Left cardiac atrium (tissue), 4 donors: ENCODE measurements around the gene PPP1R1B. TPM values are rescaled to one million over a fixed set of nuclear protein-coding genes. Genes with fewer than 3 reads are reported as not detected.

Source experiments
- ATAC-seq, 2 donors: fragments of 200-7000 bp; cut with Tn5 transposase; one replicate each; pipeline ENCODE4 v1.9.1; 2020; ENCODE audit warnings: mild to moderate bottlenecking in 2 of 2, moderate library complexity in 2 of 2
- DNase-seq: peaks from one replicate; pipeline ENCODE4 v3.0.0-alpha.2; 2020
- intact Hi-C, 2 donors: fragments of 100-400 bp; cut with DNase I; formaldehyde crosslinking; loops; one replicate each; pipeline versions ENCODE4 v1.14.1 to v1.15.1; 2022 to 2023
- total RNA-seq, 2 donors: library from RNA; stranded (reverse); fragmentation: NEBNext Ultra II Directional; extraction: Animal tissue kit (Norgen Biotek cat#: 25700); gene quantifications; one replicate each; pipeline ENCODE4 v1.2.1, GENCODE V29; 2021
- donor health status: DM: no; HTN: yes; CAD: no.
- donor health status: DM: no; HTN: yes; CAD: no; lungs with severe emphysema.
- donor health status: DM: yes; HTN: yes; CAD: no.
- donor health status: Dilated cardiomyopathy.

Gene PPP1R1B
- total RNA-seq, 2 donors from 2014 or later = 4.0 to 5.3 TPM

DNA sequence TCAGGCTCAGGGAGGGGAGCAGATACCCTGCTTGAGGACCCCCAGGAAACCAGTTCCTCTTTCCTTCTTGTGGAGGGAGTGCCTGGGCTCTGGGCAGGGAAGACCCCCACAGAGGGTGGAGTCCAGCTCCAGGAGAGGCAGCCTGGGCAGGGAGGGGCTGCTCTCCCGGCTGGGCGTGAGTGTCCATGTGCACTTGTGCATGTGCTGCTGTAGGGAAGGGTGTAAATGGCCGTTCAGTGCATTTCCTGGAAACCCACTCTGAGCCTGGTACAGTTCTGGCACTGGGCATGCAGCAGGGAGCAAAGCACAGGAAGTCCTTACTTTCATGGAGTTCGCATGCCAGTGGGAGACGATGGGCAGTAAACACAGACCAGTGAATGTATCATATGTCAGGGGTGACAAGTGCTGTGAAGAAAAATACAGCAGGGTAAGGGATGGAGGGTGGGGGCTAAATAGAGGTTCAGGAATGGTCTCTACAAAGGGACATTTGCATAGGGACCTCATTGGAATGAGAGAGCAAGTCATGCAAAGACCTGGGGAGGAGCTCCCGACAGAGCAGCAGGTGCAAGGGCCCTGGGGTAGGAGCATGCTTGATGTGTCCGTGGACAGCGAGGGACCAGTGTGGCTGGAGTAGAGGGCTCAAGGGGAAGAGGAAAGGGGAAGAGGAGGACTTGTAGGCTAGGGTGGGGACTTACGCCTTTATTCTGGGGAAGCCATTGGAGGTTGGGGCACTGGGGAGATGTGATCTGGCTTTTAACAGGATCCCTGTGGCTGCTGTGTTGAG is 15.7 kb downstream of the PPP1R1B start:
- ATAC-seq (no peak), DNase-seq (no peak)
- intact Hi-C loops = no loop called here

DNA sequence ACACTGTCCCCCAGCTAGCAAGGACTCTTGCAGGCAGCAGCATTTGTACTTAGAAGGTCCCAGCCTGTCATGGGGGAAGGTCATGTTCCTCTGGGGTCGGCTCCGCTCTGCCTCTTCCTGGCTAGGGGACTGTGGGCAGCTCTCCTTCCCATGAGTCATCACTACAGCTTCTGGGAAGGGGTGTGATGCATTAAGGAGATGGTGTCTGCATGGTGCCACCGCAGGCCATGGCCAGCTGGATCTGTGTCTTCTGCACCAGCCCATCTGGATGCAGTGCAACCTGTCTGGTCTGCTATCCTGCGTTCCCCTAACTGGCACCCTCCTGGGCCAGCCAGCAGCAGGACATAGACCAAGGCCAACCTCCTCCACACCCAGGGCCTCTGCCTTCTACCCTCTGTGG is 16.5 kb downstream of the PPP1R1B start:
- DNase-seq (no peak), ATAC-seq (peak in 1 of 2 donors; percentile 55)
- intact Hi-C loops = no loop called here

DNA sequence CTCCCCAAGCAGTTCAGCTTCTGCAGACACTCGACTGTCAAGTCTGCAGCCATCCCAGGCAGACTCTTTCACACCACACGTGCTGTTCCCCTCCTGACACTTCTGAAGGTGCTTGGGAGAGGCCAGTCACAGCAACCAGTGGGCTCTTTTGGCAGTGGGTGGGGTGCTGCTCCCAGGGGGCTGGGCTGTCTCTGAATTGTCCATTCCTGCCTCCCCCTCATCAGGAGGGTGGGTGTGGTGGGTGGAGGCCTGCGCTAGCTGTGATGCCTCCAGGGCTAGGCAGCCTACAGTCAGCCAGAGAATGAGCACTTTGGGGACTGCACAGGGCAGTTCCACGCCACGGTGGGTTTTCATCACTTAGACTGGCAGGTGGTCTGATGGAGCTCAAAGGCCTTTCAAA is 20.5 kb downstream of the PPP1R1B start:
- DNase-seq = no peak
- no peak for ATAC-seq
- intact Hi-C loops = no loop called here

DNA sequence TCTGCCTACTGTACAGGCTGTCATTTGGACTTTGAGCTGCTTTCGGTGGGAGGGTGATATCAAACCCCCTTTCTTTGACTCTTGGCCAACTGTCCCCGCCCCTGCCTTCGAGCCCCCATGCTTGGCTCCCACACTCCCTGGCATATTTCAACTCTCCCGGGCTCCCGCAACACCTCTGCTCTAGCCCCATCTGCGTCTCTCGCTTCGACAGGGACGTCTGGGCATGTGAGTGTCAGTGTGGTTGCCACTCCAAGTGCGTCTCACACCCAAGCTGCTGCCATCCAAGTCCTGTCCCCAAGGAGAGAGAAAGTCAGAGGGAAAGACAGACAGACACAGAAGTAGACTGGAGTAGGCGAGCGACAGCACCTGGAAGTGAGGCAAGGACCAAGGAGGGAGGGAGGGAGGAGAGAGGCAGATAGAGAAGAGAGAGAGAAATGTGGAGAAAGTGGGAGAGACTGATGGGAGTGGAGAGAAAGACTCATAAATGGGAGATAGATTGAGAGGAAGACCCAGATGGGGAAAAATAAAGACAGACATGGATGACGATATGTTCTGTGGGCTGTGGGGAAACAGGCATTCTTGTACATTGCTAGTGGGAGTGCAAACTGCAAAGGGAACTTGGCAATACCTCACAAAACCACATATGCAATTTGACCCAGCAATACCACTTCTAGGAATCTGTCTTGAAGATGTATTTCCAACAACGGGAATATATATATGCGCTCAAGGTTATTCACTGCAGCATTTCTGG is 22.0 kb downstream of the PPP1R1B start:
- no peak for ATAC-seq
- intact Hi-C loops = no loop called here

DNA sequence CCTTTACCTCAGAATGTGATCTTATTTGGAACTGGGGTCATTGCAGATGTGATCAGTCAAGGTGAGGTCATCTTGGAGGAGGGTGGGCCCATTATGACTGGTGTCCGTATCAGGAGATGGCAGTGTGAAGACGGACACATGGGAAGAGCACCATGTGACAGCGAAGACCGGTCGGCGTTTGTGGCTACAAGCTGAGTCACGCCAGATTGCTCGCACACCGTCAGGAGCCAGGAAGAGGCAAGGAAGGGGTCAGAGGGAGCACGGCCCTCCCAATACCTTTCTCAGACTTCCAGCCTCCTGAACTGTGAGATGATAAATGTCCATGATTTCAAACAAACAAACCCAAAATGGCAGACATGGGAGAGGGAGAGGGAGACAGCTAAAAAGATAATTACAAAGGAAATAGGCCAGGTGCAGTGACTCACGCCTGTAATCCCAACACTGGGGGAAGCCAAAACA is 23.4 kb downstream of the PPP1R1B start:
- no peak for ATAC-seq
- intact Hi-C loops = no loop called here
- DNase-seq = no peak

More for the DNA sequence above, 22.0 kb downstream of the PPP1R1B start:
- no peak for DNase-seq

DNA sequence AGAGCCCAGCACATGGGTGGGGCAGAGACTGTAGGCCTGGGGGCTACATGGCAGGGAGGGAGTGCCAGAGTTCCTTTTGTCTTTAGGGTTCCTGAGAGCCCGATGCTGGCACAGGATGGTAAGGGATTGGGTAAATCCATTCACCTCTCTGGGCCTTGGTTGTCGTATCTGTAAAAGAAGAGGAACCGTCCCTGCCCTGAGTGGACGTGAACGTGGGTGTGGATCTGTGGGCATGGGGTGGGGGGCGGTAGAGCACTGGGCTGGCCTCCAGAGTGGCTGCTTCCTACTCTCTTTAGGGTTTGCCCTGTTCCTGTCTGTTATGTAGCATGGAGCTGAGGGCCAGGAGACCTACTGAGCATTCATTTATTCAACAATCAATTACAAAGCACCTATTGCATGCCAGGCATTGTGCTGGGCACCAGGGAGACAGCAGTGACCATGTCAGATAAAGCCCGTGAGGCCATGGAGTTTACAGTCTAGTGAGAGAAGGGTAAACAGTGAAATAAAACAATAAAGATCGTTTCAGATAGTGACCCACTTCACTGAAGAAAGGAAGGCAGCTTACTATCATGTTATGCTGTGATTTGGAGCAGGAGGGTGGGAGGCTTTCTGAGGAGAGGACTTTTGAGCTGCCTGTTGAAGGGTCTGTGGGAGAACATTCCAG is 25.3 kb downstream of the PPP1R1B start:
- ATAC-seq (no peak), DNase-seq (no peak)
- intact Hi-C loops = no loop called here

DNA sequence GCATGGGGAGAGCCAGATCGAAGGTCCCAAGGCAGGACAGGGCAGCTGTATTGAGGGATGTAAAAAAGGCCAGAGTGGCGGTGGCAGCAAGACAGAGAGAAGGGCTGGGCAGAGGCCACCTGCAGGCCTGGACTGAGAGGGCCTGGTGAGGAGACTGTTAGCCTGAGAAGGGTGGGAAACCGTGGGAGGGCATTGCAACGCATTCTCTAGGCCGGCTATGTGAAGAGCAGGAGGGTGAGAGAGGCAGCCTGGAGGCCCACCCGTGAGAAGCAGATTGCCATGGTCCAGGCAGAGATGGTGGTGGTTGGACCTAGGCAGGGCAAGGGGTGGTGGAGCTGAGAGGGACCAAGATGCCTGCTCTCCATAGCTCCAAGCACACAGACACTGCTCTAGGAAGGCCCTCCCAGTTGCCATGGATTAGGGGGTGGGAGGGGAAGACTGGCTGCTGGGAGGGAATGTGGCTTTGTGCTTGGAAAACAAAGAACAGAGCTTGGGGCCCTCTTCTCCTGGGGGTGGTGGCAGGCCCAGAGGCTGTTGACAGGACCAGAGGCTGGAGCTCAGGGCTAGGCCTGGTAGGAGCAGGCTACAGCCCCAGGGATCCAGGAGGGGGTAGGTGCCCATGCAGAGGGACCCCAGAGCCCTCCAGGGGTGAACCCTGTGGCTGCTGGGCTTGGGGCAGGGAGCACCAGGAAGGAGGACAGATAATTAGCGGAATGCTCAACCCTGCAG is 26.0 kb downstream of the PPP1R1B start:
- ATAC-seq (peak in 1 of 2 donors; percentile 18), DNase-seq (no peak)
- intact Hi-C loops = no loop called here

DNA sequence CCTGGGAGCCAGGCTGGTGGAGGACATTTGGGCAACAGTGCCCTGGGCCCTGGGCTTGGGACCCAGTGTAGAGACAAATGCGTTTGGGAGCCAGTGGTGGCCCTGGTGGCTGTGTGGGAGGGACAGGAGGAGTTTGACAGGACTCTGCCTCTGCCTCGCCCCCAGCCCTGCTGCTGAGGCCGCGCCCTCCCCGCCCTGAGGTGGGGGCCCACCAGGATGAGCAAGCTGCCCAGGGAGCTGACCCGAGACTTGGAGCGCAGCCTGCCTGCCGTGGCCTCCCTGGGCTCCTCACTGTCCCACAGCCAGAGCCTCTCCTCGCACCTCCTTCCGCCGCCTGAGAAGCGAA is 26.5 kb downstream of the PPP1R1B start:
- no peak for ATAC-seq
- intact Hi-C loops = no loop called here
- DNase-seq = no peak

DNA sequence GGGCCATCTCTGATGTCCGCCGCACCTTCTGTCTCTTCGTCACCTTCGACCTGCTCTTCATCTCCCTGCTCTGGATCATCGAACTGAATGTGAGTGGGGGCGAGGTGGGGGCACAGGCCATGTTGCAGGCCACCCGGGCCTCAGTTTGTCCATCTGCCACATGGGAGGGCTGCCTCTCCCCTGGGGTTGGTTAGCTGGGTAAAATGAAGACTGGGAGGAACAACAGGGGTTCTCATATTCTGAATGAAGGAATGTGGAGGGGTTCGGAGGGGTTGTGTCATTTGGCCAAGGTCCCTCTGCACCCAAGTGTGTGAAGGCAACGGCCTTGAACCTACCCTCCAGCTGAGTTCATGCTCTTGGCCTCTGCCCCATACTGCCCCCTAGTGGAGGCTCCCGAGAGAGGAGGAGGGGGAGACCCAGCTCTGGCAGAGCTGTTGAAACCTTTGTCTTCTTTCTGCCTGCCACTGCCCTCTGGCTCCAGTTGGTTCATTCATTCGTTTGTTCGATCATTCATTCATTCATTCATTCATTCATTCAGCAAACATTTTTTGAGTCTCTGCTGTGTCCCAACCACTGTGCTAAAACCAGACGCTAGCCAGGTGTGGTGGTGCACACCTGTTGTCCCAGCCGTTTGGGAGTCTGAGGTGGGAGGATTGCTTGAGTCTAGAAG is 27.0 kb downstream of the PPP1R1B start:
- intact Hi-C loops = no loop called here
- peak; percentile 54 to 67 for ATAC-seq
- DNase-seq = peak; percentile 67

DNA sequence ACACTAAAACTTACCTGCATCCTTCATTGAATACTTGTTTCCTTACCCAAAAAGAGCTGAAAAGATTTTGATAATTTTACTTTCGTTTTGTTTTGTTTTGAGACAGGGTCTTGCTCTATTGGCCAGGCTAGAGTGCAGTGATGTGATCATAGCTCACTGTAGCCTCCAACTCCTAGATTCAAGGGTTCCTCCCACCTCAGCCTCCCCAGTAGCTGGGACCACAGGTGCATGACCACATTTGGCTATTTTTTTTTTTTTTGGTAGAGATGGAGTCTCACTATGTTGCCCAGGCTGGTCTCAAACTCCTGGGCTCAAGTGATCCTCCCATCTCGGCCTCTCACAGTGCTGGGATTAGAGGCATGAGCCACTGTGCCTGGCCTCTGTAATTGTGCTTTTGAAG is 28.4 kb downstream of the PPP1R1B start:
- intact Hi-C loops = no loop called here
- no peak for DNase-seq
- no peak for ATAC-seq

DNA sequence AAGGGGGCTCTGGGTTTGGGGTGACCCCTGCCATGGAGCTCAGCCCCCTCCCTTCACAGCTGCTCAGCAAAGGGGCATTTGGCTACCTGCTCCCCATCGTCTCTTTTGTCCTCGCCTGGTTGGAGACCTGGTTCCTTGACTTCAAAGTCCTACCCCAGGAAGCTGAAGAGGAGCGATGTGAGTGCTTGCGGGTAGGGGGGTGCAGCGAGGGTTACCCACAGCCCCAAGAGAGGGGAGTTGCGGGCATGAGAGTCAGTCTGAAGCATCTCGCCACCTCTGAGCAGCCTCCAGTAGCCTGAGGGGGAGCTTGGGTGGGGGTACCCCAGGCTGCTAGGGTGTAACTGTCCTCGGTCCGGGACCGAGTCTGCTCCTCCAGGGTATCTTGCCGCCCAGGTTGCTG is 31.6 kb downstream of the PPP1R1B start:
- no peak for DNase-seq
- intact Hi-C loops = no loop called here
- ATAC-seq = no peak

DNA sequence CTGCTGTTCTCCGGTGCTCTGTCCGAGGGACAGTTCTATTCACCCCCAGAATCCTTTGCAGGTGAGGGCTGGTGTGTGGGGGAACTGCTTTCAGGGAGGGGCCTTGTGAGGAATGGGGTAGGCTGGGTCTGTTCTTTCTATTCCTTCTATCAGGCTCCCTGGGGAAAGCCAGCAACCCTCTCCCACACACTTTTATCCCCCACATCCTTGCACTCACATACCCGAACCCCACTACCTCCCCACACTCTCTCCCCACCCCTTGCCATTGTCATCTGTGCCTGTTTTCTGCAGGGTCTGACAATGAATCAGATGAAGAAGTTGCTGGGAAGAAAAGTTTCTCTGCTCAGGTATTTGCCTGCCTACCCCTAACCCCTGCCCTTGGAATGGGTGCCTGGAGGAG is 32.0 kb downstream of the PPP1R1B start:
- ATAC-seq = no peak
- no peak for DNase-seq
- intact Hi-C loops = no loop called here

DNA sequence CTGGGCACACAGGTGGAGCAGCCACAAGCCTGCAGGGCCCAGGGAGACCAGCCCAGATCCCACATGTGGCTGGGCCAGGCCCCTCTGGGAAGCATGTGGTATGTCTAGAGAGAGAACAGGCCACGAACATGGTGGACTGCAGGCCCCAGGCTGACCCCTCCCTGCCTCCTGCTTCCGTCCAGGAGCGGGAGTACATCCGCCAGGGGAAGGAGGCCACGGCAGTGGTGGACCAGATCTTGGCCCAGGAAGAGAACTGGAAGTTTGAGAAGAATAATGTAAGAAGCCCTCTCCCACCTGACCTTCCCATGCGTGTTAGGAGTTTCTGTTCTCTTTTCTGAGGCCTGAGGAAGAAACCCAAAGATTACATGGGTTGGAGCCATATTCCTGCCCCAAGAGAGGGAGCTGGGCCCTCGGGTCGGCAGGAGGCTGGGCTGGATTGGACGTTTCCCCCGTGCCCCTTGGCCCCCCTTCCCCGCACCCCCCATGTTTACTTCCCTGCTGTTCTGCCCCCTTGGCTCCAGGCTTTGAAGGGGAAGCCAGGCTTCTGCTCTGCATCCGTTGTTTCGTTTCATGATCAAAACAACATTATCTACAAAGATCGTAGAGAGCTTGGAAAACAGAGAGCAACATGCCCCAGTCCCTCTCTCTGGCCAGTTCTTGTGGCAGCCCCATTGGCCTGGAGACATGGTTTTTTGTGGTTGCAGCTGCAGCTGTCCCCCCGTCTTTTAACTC is 32.7 kb downstream of the PPP1R1B start:
- ATAC-seq = peak in 1 of 2 donors; percentile 24
- intact Hi-C loops = no loop called here
- peak; percentile 53 for DNase-seq

DNA sequence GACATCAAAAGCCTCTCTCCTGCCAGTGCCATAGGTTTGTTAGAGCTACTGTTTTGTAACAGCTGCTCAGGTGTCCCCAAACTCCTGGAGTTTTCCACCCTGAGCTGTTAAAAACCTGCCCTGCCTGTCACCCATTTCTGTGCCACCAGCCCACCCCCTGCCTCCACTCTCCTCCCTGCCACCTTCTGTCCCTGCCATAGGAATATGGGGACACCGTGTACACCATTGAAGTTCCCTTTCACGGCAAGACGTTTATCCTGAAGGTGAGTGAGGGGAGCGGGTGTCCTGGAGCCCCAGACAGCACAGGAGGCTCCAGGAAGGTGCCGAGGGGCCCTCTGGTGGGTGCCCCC is 33.2 kb downstream of the PPP1R1B start:
- no peak for ATAC-seq
- no peak for DNase-seq
- intact Hi-C loops = no loop called here

DNA sequence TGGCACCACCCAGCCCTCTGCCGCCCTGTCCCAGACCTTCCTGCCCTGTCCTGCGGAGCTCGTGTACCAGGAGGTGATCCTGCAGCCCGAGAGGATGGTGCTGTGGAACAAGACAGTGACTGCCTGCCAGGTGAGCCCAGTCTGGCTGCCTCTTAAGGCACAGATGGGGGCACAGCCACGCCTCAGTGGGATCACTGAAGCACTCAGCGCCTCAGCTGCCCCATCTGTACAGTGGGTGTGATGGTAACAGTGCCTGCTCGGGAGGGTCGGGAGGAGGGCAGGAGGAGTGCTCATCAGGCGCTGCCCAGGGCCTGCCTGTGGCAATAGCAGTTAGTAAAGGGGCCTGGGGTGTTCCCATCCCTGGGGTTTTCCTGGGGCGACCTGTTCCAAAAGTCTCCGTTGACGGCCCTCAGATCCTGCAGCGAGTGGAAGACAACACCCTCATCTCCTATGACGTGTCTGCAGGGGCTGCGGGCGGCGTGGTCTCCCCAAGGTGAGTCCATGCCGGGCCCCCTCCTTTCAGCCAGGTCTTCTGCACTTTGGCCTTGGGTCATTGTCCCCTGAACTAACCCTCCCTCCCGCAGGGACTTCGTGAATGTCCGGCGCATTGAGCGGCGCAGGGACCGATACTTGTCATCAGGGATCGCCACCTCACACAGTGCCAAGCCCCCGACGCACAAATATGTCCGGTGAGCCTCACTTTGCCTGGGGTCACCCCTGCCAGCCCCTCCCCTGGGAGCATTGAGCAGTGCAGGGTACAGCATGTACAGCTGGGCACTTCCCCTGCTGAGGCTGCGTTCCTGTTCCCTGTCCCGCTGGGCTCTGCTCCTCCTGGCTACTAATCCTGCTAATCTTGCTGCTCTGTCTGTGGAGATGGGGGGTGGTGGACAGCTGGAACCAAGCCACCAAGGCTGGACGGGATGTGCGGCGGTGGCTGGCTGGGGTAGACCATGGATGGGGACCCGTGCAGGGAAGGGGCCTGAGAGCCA is 33.9 kb downstream of the PPP1R1B start:
- intact Hi-C loops = no loop called here
- ATAC-seq = peak; percentile 12 to 38
- DNase-seq = peak; percentile 65

DNA sequence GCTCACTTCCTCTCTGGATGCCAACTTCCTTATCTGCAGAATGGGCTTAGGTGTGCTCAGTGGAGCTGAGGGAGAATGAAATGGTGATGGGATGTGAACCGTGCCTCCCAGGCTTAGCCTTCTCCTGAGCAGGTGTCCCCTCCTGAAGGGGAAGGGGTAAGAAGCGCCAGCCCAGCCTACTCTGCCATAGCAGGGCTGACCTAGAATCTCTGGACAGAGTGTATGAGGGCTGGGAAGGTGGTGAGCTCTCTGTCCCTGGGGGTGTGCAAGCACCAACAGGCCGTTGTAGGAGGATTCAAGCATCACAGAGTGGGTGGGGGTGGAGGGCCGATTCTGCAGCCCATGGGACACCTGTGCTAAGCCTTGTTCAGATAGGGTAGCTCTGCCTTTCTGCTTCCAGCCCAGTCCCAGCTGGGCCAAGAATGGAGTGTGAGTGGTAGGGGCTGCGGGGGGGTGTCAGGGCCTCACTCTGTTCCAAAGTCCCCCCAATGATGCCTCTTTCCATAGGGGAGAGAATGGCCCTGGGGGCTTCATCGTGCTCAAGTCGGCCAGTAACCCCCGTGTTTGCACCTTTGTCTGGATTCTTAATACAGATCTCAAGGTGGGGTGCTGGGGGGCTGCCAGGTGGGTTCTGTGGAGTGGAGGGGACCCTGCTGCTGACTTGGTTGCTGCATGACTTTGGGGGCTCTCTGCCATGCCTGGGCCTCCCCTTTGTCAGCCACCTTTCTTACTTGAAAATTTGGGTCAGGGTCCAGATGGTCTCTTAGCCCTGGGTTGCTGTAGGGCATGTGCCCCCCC is 35.2 kb downstream of the PPP1R1B start:
- no peak for ATAC-seq
- intact Hi-C loops = no loop called here

More for the DNA sequence above, 35.2 kb downstream of the PPP1R1B start:
- no peak for DNase-seq
